ENCODE data around the gene OR10R2.

- TF ChIP-seq CTCF (IDR thresholded peaks at IDR 0.05; ENCODE audit: poor library complexity) (no peak), EZH2 (IDR thresholded peaks at IDR 0.05; ENCODE audit: borderline replicate concordance) (no peak)
Measured at GRCh38 chr1:158458263-158458662, 13.8 kb upstream of the OR10R2 start.
